Endothelial cell of umbilical vein (primary cell): Measurements from ENCODE around the gene ABTB1. TPM values are rescaled to one million over a fixed set of nuclear protein-coding genes. Genes with fewer than 3 reads are reported as not detected.

ENCODE experiments used
- BruUV-seq: library from RNA; stranded (reverse); fragments of 400-500 nt; replicated peaks from 2 replicates; lab custom pipeline; 2021; lab: Mats Ljungman, UMichigan
- CTCF ChIA-PET: fragments of 300-600, 350-600 bp; sonication (Branson Sonifier 250); formaldehyde crosslinking; loops from one replicate; lab custom pipeline; 2021; ENCODE audit warnings: antibody characterized with exemption, inconsistent platforms; lab: Charles Lee
- POLR2A ChIA-PET: fragments of 300-600, 350-600 bp; sonication (Branson Sonifier 250); formaldehyde crosslinking; loops from one replicate; lab custom pipeline; 2021; ENCODE audit warnings: antibody characterized with exemption, inconsistent platforms; lab: Charles Lee
- DNase-seq: peaks from one replicate; pipeline ENCODE4 v3.0.0-alpha.2; 2011; ENCODE audit warnings: low read depth, low spot score
- FAIRE-seq: peaks from 2 replicates; lab custom pipeline; 2011; peaks lifted over from hg19 to GRCh38; lab: Jason Lieb, UNC
- H2AFZ ChIP-seq: 2 replicates; pipeline ENCODE4 v1.6.0; 2012; ENCODE audit warnings: low read depth, low read length, control low read depth, inconsistent platforms
- H3K27ac ChIP-seq: 2 replicates; pipeline ENCODE4 v1.5.1; 2011; ENCODE audit warnings: low read depth, mild to moderate bottlenecking, control low read depth, low read length, moderate library complexity; ENCODE audit not compliant: insufficient read depth
- H3K27me3 ChIP-seq, 2 experiments: 2 replicates each; pipeline versions ENCODE4 v1.6.0 to v1.6.1; 2011; ENCODE audit warnings: low read length in 2 of 2, mixed read lengths in 1 of 2; ENCODE audit not compliant: control insufficient read depth in 2 of 2, insufficient read depth in 2 of 2
- H3K36me3 ChIP-seq, 2 experiments: 2 replicates in 1 of 2; 3 replicates in 1 of 2; pipeline ENCODE4 v1.5.1; 2011; ENCODE audit warnings: low read length in 2 of 2, mild to moderate bottlenecking in 1 of 2, moderate library complexity in 1 of 2; ENCODE audit not compliant: control insufficient read depth in 2 of 2, insufficient read depth in 2 of 2; ENCODE audit errors: extremely low read depth in 1 of 2
- H3K4me1 ChIP-seq: 3 replicates; pipeline ENCODE4 v1.5.1; 2011; ENCODE audit warnings: mild to moderate bottlenecking, low read length; ENCODE audit not compliant: control insufficient read depth, insufficient read depth; ENCODE audit errors: extremely low read depth
- H3K4me2 ChIP-seq: 2 replicates; pipeline ENCODE4 v1.6.1; 2011; ENCODE audit warnings: low read length, control low read depth, mixed read lengths; ENCODE audit not compliant: insufficient read depth
- H3K4me3 ChIP-seq, 3 experiments: fragments of 200-600 bp in 1 of 3; sonication (generic), shearing (Covaris generic) in 1 of 3; replicated peaks in 1 of 3; 2 replicates each; pipeline ENCODE4 v1.5.1; 2011 to 2016; ENCODE audit warnings: control low read depth in 3 of 3, low read length in 3 of 3, mild to moderate bottlenecking in 2 of 3, inconsistent platforms in 1 of 3, low read depth in 1 of 3, moderate library complexity in 1 of 3; ENCODE audit not compliant: insufficient read depth in 1 of 3
- H3K79me2 ChIP-seq: 2 replicates; pipeline ENCODE4 v1.6.0; 2012; ENCODE audit warnings: low read length, inconsistent platforms; ENCODE audit not compliant: control insufficient read depth, insufficient read depth
- H3K9ac ChIP-seq: replicated peaks from 2 replicates; pipeline ENCODE3; 2011; ENCODE audit warnings: low read length, control low read depth; ENCODE audit not compliant: insufficient read depth; ENCODE audit errors: extremely low read depth
- H3K9me1 ChIP-seq: replicated peaks from 3 replicates; pipeline ENCODE4 v1.6.0; 2011; ENCODE audit warnings: mild to moderate bottlenecking, low read length; ENCODE audit not compliant: control insufficient read depth, insufficient read depth; ENCODE audit errors: extremely low read depth
- H3K9me3 ChIP-seq: replicated peaks from 2 replicates; pipeline ENCODE4 v1.5.1; 2012; ENCODE audit warnings: low read length, inconsistent platforms; ENCODE audit not compliant: control insufficient read depth, insufficient read depth
- H4K20me1 ChIP-seq: replicated peaks from 2 replicates; pipeline ENCODE3; 2011; ENCODE audit warnings: mild to moderate bottlenecking, low read length; ENCODE audit not compliant: control insufficient read depth, insufficient read depth; ENCODE audit errors: extremely low read depth
- CTCF ChIP-seq, 2 donors: IDR thresholded peaks; 1 replicate in 1 of 2; 2 replicates in 1 of 2; pipeline ENCODE4 v1.5.1; 2011; ENCODE audit warnings: low read length in 2 of 2, mild to moderate bottlenecking in 2 of 2, moderate library complexity in 2 of 2, control low read depth in 1 of 2, inconsistent platforms in 1 of 2, low read depth in 1 of 2; ENCODE audit not compliant: insufficient read depth in 1 of 2; ENCODE audit errors: extremely low read depth in 1 of 2
- EZH2 ChIP-seq: IDR thresholded peaks from 2 replicates; pipeline ENCODE4 v1.6.1; 2012; ENCODE audit warnings: borderline replicate concordance, low read depth, mild to moderate bottlenecking, moderate library complexity, low read length, inconsistent platforms; ENCODE audit not compliant: severe bottlenecking
- FOS ChIP-seq: IDR thresholded peaks from 2 replicates; pipeline ENCODE4 v1.6.1; 2011; ENCODE audit warnings: mild to moderate bottlenecking, low read length, moderate library complexity, borderline replicate concordance; ENCODE audit not compliant: insufficient read depth
- GATA2 ChIP-seq: IDR thresholded peaks from 2 replicates; pipeline ENCODE4 v1.7.0; 2011; ENCODE audit warnings: low read depth, mild to moderate bottlenecking, moderate library complexity, mixed read lengths, low read length; ENCODE audit not compliant: insufficient read length, insufficient read depth
- JUN ChIP-seq: IDR thresholded peaks from 2 replicates; pipeline ENCODE4 v1.6.1; 2011; ENCODE audit warnings: borderline replicate concordance, low read depth; ENCODE audit not compliant: insufficient read length, insufficient read depth
- MYC ChIP-seq: IDR thresholded peaks from one replicate; pipeline ENCODE4 v1.6.1; 2011; ENCODE audit warnings: mild to moderate bottlenecking, low read depth, low read length
- POLR2A ChIP-seq: IDR thresholded peaks from 2 replicates; pipeline ENCODE4 v1.6.1; 2012; ENCODE audit warnings: low read depth, mild to moderate bottlenecking, control low read depth, low read length
- POLR2AphosphoS5 ChIP-seq: IDR thresholded peaks from 2 replicates; pipeline ENCODE4 v1.6.1; 2012; ENCODE audit warnings: low read depth, mild to moderate bottlenecking, control low read depth, low read length, moderate library complexity; ENCODE audit not compliant: insufficient read depth
- dilution Hi-C: fragments of 300-500 bp; cut with MboI; formaldehyde crosslinking; loops from one replicate; pipeline ENCODE4 v1.15.0; 2019; ENCODE audit warnings: low sequenced_read_pairs; ENCODE audit not compliant: extremely low pct_ligation_motif_present
- intact Hi-C: fragments of 100-400 bp; cut with micrococcal nuclease; formaldehyde crosslinking; loops from one replicate; pipeline ENCODE4 v1.10.0; 2022
- polyA plus RNA-seq, 4 experiments: library from polyadenylated mRNA; depleted of rRNA in 3 of 4; stranded (reverse) in 3 of 4; unstranded in 1 of 4; fragments of >200 nt; gene quantifications; 2 replicates each; pipeline versions ENCODE4 v1.2.1 to v1.2.3, GENCODE V29; 2011 to 2012; ENCODE audit warnings: missing spikeins in 1 of 4
- total RNA-seq: library from RNA; stranded (reverse); gene quantifications from 2 replicates; pipeline ENCODE4 v1.2.3, GENCODE V29; 2021
- TF ChIP-seq, protein P1 (sequence below): IDR thresholded peaks from 2 replicates; pipeline ENCODE4 v1.6.1; 2011; ENCODE audit not compliant: insufficient read depth, insufficient read length

Gene ABTB1
- total and polyA plus RNA-seq, 2 donors (not counting 3 experiments of a cell fraction or from before 2014, with no cell fraction given): 15.2 to 25.1 TPM

- dilution Hi-C loops: no loop called here
- TF ChIP-seq POLR2AphosphoS5: no peak
- no TSS peak for BruUV-seq
These were observed 44.8 kb downstream of the ABTB1 start for GRCh38 chr3:127717357-127718244.

GRCh38 chr3:127718245-127718915 is 45.6 kb downstream of the ABTB1 start:
- TF ChIP-seq EZH2: no peak
- TF ChIP-seq, protein P1, sequence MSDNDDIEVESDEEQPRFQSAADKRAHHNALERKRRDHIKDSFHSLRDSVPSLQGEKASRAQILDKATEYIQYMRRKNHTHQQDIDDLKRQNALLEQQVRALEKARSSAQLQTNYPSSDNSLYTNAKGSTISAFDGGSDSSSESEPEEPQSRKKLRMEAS: no peak
- TF ChIP-seq FOS: no peak
- TF ChIP-seq JUN: no peak
- no peak for TF ChIP-seq CTCF (IDR thresholded peaks at IDR 0.05; ENCODE audit: extremely low read depth in 1 of 2, insufficient read depth in 1 of 2, low read depth in 1 of 2, low read length in 2 of 2)
- no peak for TF ChIP-seq MYC
- TF ChIP-seq GATA2: no peak
- no peak for TF ChIP-seq POLR2AphosphoS5
- no peak for TF ChIP-seq POLR2A
- H2AFZ ChIP-seq: no peak overlapping the region
- no peaks in the 10 kb centered on the region for H3K9me1 ChIP-seq
- no peaks in the 10 kb centered on the region for H3K9me3 ChIP-seq
- FAIRE-seq (no peak), DNase-seq (no peak)
- BruUV-seq: no TSS peak
- no peaks in the 10 kb centered on the region for H3K79me2 ChIP-seq
- H3K4me3 ChIP-seq: no peak overlapping the region
- intact Hi-C loops (no loop called here), dilution Hi-C loops (no loop called here)
- H3K27me3 ChIP-seq: no peaks in the 10 kb centered on the region
- no peak overlapping the region for H3K9ac ChIP-seq
- CTCF ChIA-PET: interaction anchor here (1.4 kb wide), 1 partner anchor 9 kb away, joined by 3 read pairs; no protein-coding TSS in a partner anchor
- peaks cover 0 to 3% of the 10 kb centered on the region in 2 experiments for H3K36me3 ChIP-seq
- H3K27ac ChIP-seq: no peak overlapping the region
- H3K4me1 ChIP-seq: peaks cover 15% of the 10 kb centered on the region
- H3K4me2 ChIP-seq: no peak overlapping the region
- POLR2A ChIA-PET: no interaction called here
- no peaks in the 10 kb centered on the region for H4K20me1 ChIP-seq

More at GRCh38 chr3:127717357-127718244, 44.8 kb downstream of the ABTB1 start:
- Histone ChIP-seq H3K4me2 (no peak overlapping the region), H4K20me1 (no peaks in the 10 kb centered on the region), H3K9me1 (no peaks in the 10 kb centered on the region), H2AFZ (no peak overlapping the region), H3K9me3 (no peaks in the 10 kb centered on the region), H3K27ac (no peak overlapping the region), H3K4me3 (no peak overlapping the region), H3K9ac (no peak overlapping the region), H3K27me3 (no peaks in the 10 kb centered on the region), H3K36me3 (peaks cover 0 to 3% of the 10 kb centered on the region in 2 experiments), H3K79me2 (no peaks in the 10 kb centered on the region), H3K4me1 (peaks cover 21% of the 10 kb centered on the region)
- intact Hi-C loops: no loop called here
- ChIA-PET POLR2A (no interaction called here), CTCF (interaction anchor here (1.0 to 1.4 kb wide), 2 partner anchors 10 to 18 kb away, joined by 3 read pairs; no protein-coding TSS in a partner anchor)
- DNase-seq (no peak), FAIRE-seq (no peak)
